ENCODE data around the gene UBAC2.

Gene UBAC2

GRCh38 chr13:99376924-99377323 lies 176.3 kb downstream of the UBAC2 start:
- no peak overlapping the region for H3K4me3 ChIP-seq (ENCODE audit: severe bottlenecking)
- no peaks in the 10 kb centered on the region for H3K27me3 ChIP-seq (ENCODE audit: insufficient read depth, poor library complexity, severe bottlenecking)
- H3K4me1 ChIP-seq (ENCODE audit: insufficient read depth, poor library complexity, severe bottlenecking) = no peaks in the 10 kb centered on the region
- ATAC-seq (ENCODE audit: low read depth) = no peak
- no peak for TF ChIP-seq CTCF (IDR thresholded peaks at IDR 0.05; ENCODE audit: poor library complexity, severe bottlenecking)
- H3K36me3 ChIP-seq (ENCODE audit: low read depth) = no peaks in the 10 kb centered on the region
- DNase-seq (ENCODE audit: low spot score) = no peak
- H3K9me3 ChIP-seq (ENCODE audit: severe bottlenecking) = no peaks in the 10 kb centered on the region
- no peak overlapping the region for H3K27ac ChIP-seq (ENCODE audit: poor library complexity, severe bottlenecking)

GRCh38 chr13:99377641-99378040 lies 177.0 kb downstream of the UBAC2 start:
- no peak for TF ChIP-seq CTCF (IDR thresholded peaks at IDR 0.05; ENCODE audit: poor library complexity, severe bottlenecking)
- H3K27ac ChIP-seq (ENCODE audit: poor library complexity, severe bottlenecking) = no peak overlapping the region
- H3K9me3 ChIP-seq (ENCODE audit: severe bottlenecking) = no peaks in the 10 kb centered on the region
- DNase-seq (ENCODE audit: low spot score) (no peak), ATAC-seq (ENCODE audit: low read depth) (no peak)
- no peaks in the 10 kb centered on the region for H3K4me1 ChIP-seq (ENCODE audit: insufficient read depth, poor library complexity, severe bottlenecking)
- no peak overlapping the region for H3K4me3 ChIP-seq (ENCODE audit: severe bottlenecking)
- H3K36me3 ChIP-seq (ENCODE audit: low read depth) = no peaks in the 10 kb centered on the region
- H3K27me3 ChIP-seq (ENCODE audit: insufficient read depth, poor library complexity, severe bottlenecking) = no peaks in the 10 kb centered on the region

- Histone ChIP-seq H3K4me1 (ENCODE audit: insufficient read depth, poor library complexity, severe bottlenecking) (no peaks in the 10 kb centered on the region), H3K27me3 (ENCODE audit: insufficient read depth, poor library complexity, severe bottlenecking) (no peaks in the 10 kb centered on the region), H3K36me3 (ENCODE audit: low read depth) (no peaks in the 10 kb centered on the region)
Observed at GRCh38 chr13:99378985-99379733, 178.5 kb downstream of the UBAC2 start.

GRCh38 chr13:99379856-99380801 lies 179.5 kb downstream of the UBAC2 start:
- no peaks in the 10 kb centered on the region for H3K36me3 ChIP-seq (ENCODE audit: low read depth)
- no peak overlapping the region for H3K4me3 ChIP-seq (ENCODE audit: severe bottlenecking)
- DNase-seq (ENCODE audit: low spot score) = no peak
- no peaks in the 10 kb centered on the region for H3K9me3 ChIP-seq (ENCODE audit: severe bottlenecking)
- no peak for ATAC-seq (ENCODE audit: low read depth)
- TF ChIP-seq CTCF (IDR thresholded peaks at IDR 0.05; ENCODE audit: poor library complexity, severe bottlenecking) = no peak
- no peak overlapping the region for H3K27ac ChIP-seq (ENCODE audit: poor library complexity, severe bottlenecking)
- H3K27me3 ChIP-seq (ENCODE audit: insufficient read depth, poor library complexity, severe bottlenecking) = no peaks in the 10 kb centered on the region
- H3K4me1 ChIP-seq (ENCODE audit: insufficient read depth, poor library complexity, severe bottlenecking) = no peaks in the 10 kb centered on the region

More at GRCh38 chr13:99378985-99379733, 178.5 kb downstream of the UBAC2 start:
- ATAC-seq (ENCODE audit: low read depth) (no peak), DNase-seq (ENCODE audit: low spot score) (no peak)
- Histone ChIP-seq H3K9me3 (ENCODE audit: severe bottlenecking) (no peaks in the 10 kb centered on the region), H3K4me3 (ENCODE audit: severe bottlenecking) (no peak overlapping the region), H3K27ac (ENCODE audit: poor library complexity, severe bottlenecking) (no peak overlapping the region)
- no peak for TF ChIP-seq CTCF (IDR thresholded peaks at IDR 0.05; ENCODE audit: poor library complexity, severe bottlenecking)
